Sigmoid colon (tissue), 7 donors: ENCODE data around the gene ELFN1. TPM values are rescaled to one million over a fixed set of nuclear protein-coding genes. Genes with fewer than 3 reads are reported as not detected.

Experiments used
- DNase-seq: peaks from one replicate; pipeline ENCODE4 v3.0.0-alpha.2; 2019
- H3K27ac ChIP-seq, 4 donors: fragments of 200-600 bp; sonication (generic); one replicate each; pipeline ENCODE4 v1.5.1; 2016 to 2019; ENCODE audit warnings: mild to moderate bottlenecking in 1 of 4
- H3K27me3 ChIP-seq, 3 donors: fragments of 200-600 bp; sonication (generic); one replicate each; pipeline ENCODE4 v1.5.1; 2019; ENCODE audit warnings: mild to moderate bottlenecking in 1 of 3
- H3K36me3 ChIP-seq, 4 donors: fragments of 200-600 bp; sonication (generic); one replicate each; pipeline ENCODE4 v1.5.1; 2016 to 2019
- H3K4me1 ChIP-seq, 4 donors: fragments of 200-600 bp; sonication (generic); one replicate each; pipeline ENCODE4 v1.5.1; 2017 to 2019
- H3K4me3 ChIP-seq, 4 donors: fragments of 200-600 bp; sonication (generic); one replicate each; pipeline ENCODE4 v1.5.1; 2017 to 2019; ENCODE audit warnings: mild to moderate bottlenecking in 2 of 4, moderate library complexity in 1 of 4
- H3K9me3 ChIP-seq, 4 donors: fragments of 200-600 bp in 3 of 4; sonication (generic) in 3 of 4; one replicate each; pipeline versions ENCODE4 v1.5.1 to v1.6.1; 2013 to 2019
- EP300 ChIP-seq, 4 donors: sonication (generic); formaldehyde crosslinking; IDR thresholded peaks; one replicate each; pipeline ENCODE4 v1.6.1; 2017; ENCODE audit warnings: antibody characterized with exemption in 4 of 4
- POLR2A ChIP-seq, 2 donors: fragments of 450-650 bp; IDR thresholded peaks; one replicate each; pipeline ENCODE4 v1.6.1; 2016; ENCODE audit warnings: antibody characterized with exemption in 2 of 2, mild to moderate bottlenecking in 2 of 2, moderate library complexity in 2 of 2
- POLR2AphosphoS5 ChIP-seq, 4 donors: sonication (generic); formaldehyde crosslinking; IDR thresholded peaks; one replicate each; pipeline ENCODE4 v1.6.1; 2017; ENCODE audit warnings: antibody characterized with exemption in 4 of 4
- WGBS, 2 donors: extraction: QIAGEN DNeasy Blood & Tissue Kit; methylation state at CpG; one replicate each; pipeline ENCODE4 v1.1.7; 2013; 5-methylcytosine and 5-hydroxymethylcytosine counted together
- intact Hi-C: fragments of 100-400 bp; cut with DNase I; formaldehyde crosslinking; loops from one replicate; pipeline ENCODE4 v1.15.1; 2023
- polyA plus RNA-seq, 3 donors: library from polyadenylated mRNA; stranded (reverse); fragments of 200-250 nt; gene quantifications; one replicate each; pipeline ENCODE4 v1.2.3, GENCODE V29; 2013
- total RNA-seq, 4 donors: library from RNA; depleted of rRNA; stranded (reverse); fragments of >200 nt; gene quantifications; one replicate each; pipeline ENCODE4 v1.1.0, GENCODE V29; 2016
- TF ChIP-seq, protein P1 (sequence below), 4 experiments: fragments of 450-650 bp in 3 of 4; fragments of 200-600 bp in 1 of 4; IDR thresholded peaks; one replicate each; pipeline ENCODE4 v1.5.1; 2016 to 2019; ENCODE audit warnings: antibody characterized with exemption in 4 of 4, mild to moderate bottlenecking in 3 of 4, moderate library complexity in 2 of 4
- donor health status: healthy with polysubstance abuse.
- donor health status: Bipolar disorder and iron deficiency.
- donor health status: healthy.

The ELFN1 gene
- total and polyA plus RNA-seq, 7 donors, result 0.33 to 0.83 (median 0.54) TPM; not detected in 2

DNA sequence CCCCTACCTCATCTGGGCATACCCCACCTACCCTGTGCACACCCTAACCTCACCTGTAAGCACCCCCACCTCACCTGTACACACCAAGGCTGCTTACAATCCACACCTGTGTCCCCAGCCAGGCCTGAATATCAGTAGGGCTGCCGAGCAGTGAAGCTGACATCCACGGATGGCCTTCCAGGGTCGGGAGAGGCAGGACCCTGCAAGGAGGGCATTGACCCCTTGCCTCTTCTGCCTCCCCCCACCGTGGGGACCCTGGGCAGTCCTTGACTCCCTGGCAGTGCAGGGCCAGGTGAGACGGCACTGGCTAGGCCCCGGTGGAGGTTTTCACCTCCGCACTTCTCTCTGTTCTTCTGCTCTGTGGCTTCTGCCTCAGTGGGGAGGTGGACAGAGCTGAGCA lies 37.6 kb upstream of the ELFN1 start:
- Histone ChIP-seq H3K4me1 (no peaks in the 10 kb centered on the region), H3K27ac (no peak overlapping the region), H3K27me3 (peaks cover 0 to 17% (median 0%) of the 10 kb centered on the region in 3 donors), H3K4me3 (no peak overlapping the region), H3K9me3 (peaks cover 5 to 16% (median 9%) of the 10 kb centered on the region in 4 donors), H3K36me3 (no peaks in the 10 kb centered on the region)
- intact Hi-C loops, result no loop called here
- DNase-seq, result no peak
- TF ChIP-seq, protein P1, sequence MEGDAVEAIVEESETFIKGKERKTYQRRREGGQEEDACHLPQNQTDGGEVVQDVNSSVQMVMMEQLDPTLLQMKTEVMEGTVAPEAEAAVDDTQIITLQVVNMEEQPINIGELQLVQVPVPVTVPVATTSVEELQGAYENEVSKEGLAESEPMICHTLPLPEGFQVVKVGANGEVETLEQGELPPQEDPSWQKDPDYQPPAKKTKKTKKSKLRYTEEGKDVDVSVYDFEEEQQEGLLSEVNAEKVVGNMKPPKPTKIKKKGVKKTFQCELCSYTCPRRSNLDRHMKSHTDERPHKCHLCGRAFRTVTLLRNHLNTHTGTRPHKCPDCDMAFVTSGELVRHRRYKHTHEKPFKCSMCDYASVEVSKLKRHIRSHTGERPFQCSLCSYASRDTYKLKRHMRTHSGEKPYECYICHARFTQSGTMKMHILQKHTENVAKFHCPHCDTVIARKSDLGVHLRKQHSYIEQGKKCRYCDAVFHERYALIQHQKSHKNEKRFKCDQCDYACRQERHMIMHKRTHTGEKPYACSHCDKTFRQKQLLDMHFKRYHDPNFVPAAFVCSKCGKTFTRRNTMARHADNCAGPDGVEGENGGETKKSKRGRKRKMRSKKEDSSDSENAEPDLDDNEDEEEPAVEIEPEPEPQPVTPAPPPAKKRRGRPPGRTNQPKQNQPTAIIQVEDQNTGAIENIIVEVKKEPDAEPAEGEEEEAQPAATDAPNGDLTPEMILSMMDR (IDR thresholded peaks at IDR 0.05), result no peak
- TF ChIP-seq EP300 (IDR thresholded peaks at IDR 0.05) (no peak), POLR2AphosphoS5 (IDR thresholded peaks at IDR 0.05) (no peak), POLR2A (IDR thresholded peaks at IDR 0.05) (no peak)
- 60 to 69% methylated on average over 7 of the region's 7 CpGs for WGBS, 2 donors

DNA sequence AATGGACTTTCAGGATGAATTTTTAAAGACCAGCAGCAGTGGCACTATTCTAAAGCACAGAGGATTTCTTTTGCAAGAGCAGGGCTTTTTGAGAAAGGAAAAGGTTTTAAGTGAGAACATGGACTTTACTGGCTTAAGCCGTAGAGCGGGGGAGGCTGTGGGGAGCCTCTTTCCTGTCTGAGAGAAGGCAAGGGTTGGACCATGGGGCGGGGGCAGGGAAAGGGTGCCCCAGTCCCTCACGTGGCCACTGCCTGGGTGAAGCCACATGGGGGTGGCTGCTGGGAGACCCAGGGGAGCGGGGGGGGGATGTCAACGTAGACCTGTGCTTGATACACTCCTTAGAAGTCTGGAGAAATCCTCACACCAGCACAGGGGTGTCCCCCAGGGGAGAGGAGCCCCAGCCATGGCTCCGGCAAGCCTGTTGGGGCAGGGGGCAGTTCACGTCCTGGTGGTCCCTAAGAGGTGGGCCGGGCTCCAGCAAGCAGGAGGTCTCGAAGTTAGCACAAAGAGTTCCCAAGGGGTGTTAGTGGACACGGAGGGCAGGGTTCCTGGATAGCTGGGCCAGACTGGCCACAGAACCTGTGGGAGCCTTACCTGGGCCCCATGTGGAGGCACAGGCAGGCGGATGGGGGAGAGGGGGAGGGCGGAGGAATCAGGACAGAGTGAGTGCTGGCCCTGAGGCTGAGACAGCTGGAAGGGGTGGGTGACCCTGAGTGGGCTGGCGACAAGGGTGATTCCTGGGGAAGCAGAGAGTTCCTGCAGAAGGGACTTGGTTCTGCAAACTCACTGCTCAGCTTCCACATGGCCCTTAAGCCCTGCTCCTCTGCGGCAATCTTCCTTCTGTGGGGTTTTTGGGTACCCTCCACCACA lies 36.9 kb upstream of the ELFN1 start:
- peaks cover 0 to 17% (median 0%) of the 10 kb centered on the region in 3 donors for H3K27me3 ChIP-seq
- H3K4me3 ChIP-seq, result no peak overlapping the region
- intact Hi-C loops, result no loop called here
- no peak for DNase-seq
- H3K27ac ChIP-seq, result no peak overlapping the region
- H3K4me1 ChIP-seq, result no peaks in the 10 kb centered on the region
- TF ChIP-seq POLR2AphosphoS5 (IDR thresholded peaks at IDR 0.05) (no peak), EP300 (IDR thresholded peaks at IDR 0.05) (no peak)
- TF ChIP-seq, protein P1 (IDR thresholded peaks at IDR 0.05), result no peak
- H3K9me3 ChIP-seq, result peaks cover 5 to 16% (median 13%) of the 10 kb centered on the region in 4 donors
- H3K36me3 ChIP-seq, result no peaks in the 10 kb centered on the region
- WGBS, 2 donors, result 63% methylated on average over 15 of the region's 15 CpGs

DNA sequence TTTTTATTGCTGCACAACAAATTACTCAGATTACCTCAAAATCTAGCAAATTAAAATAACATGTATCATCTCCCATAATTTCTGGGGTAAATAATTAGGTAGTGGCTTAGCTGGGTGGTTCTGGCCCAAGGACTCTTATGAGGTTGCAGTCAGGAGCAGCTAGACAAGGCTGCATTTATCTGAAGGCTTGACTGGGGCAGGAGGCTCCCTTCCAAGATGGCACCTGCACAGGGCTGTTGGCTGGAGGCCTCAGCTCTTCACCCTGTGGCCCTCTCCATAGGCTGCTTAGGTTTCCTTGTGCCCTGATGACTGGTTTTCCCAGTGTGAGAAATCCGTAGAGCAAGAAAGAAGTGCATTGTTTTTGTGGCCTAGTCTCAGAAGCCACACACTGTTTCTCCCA lies 34.7 kb upstream of the ELFN1 start:
- WGBS, 2 donors, result 87 to 92% methylated on average over 1 of the region's 1 CpG
- Histone ChIP-seq H3K27me3 (peaks cover 0 to 17% (median 0%) of the 10 kb centered on the region in 3 donors), H3K36me3 (no peaks in the 10 kb centered on the region), H3K4me1 (no peaks in the 10 kb centered on the region), H3K9me3 (peaks cover 5 to 16% (median 11%) of the 10 kb centered on the region in 4 donors), H3K27ac (no peak overlapping the region), H3K4me3 (no peak overlapping the region)
- TF ChIP-seq POLR2AphosphoS5 (IDR thresholded peaks at IDR 0.05) (no peak), POLR2A (IDR thresholded peaks at IDR 0.05) (no peak), EP300 (IDR thresholded peaks at IDR 0.05) (no peak)
- TF ChIP-seq, protein P1 (IDR thresholded peaks at IDR 0.05), result no peak
- intact Hi-C loops, result no loop called here
- no peak for DNase-seq

DNA sequence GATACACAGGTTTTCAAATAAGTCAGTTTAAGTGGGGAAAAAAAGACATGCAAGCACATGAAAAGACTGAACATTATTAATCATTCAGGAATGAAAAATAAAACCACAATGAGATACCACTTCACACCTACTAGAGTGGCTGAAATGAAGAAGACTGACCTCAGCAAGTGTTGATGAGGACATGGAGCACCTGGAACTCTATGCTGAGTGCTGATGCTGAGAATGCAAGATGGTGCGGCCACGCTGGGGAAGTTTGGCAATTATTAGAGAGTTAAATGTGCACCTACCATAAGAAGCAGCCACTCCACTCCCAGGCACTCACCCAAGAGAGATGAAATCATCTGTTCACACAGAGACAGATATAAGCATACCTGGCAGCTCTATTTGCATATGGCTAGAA lies 32.9 kb upstream of the ELFN1 start:
- DNase-seq, result no peak
- Histone ChIP-seq H3K4me1 (no peaks in the 10 kb centered on the region), H3K9me3 (peaks cover 5 to 16% (median 11%) of the 10 kb centered on the region in 4 donors), H3K4me3 (no peak overlapping the region), H3K27me3 (peaks cover 0 to 22% (median 5%) of the 10 kb centered on the region in 3 donors), H3K27ac (no peak overlapping the region), H3K36me3 (no peaks in the 10 kb centered on the region)
- intact Hi-C loops, result no loop called here
- no peak for TF ChIP-seq EP300 (IDR thresholded peaks at IDR 0.05)
- TF ChIP-seq POLR2AphosphoS5 (IDR thresholded peaks at IDR 0.05), result no peak
- TF ChIP-seq, protein P1 (IDR thresholded peaks at IDR 0.05), result no peak
- no peak for TF ChIP-seq POLR2A (IDR thresholded peaks at IDR 0.05)
- WGBS, 2 donors, result 97 to 99% methylated on average over 2 of the region's 2 CpGs
